OCI-M1 (cell line): ENCODE results near the gene TRIM26.

Experiments used
- DNase-seq: peaks from one replicate; lab custom pipeline; 2025; lab: John Stamatoyannopoulos, UW

TRIM26 gene

GRCh38 chr6:30207619-30208295 lies 5.4 kb downstream of the TRIM26 start:
- DNase-seq = no peak

- DNase-seq = no peak
Measured at GRCh38 chr6:30206799-30207618, 6.2 kb downstream of the TRIM26 start.

GRCh38 chr6:30206152-30206551 lies 7.1 kb downstream of the TRIM26 start:
- DNase-seq = no peak

GRCh38 chr6:30204116-30204515 lies 9.1 kb downstream of the TRIM26 start:
- DNase-seq = no peak

- DNase-seq = no peak
Measured at GRCh38 chr6:30202366-30202765, 10.8 kb downstream of the TRIM26 start.

GRCh38 chr6:30200551-30201281 lies 12.5 kb downstream of the TRIM26 start:
- peak; percentile 87 for DNase-seq

GRCh38 chr6:30198166-30199084 lies 14.8 kb downstream of the TRIM26 start:
- DNase-seq = no peak

GRCh38 chr6:30196376-30196775 lies 16.8 kb downstream of the TRIM26 start:
- DNase-seq = no peak

GRCh38 chr6:30195951-30196350 lies 17.3 kb downstream of the TRIM26 start:
- DNase-seq = no peak

- DNase-seq = no peak
Measured at GRCh38 chr6:30194797-30195690, 18.2 kb downstream of the TRIM26 start.

GRCh38 chr6:30192076-30192475 lies 21.1 kb downstream of the TRIM26 start:
- no peak for DNase-seq

- no peak for DNase-seq
Measured at GRCh38 chr6:30188541-30188940, 24.7 kb downstream of the TRIM26 start.

- no peak for DNase-seq
Measured at GRCh38 chr6:30185846-30186484, 27.2 kb downstream of the TRIM26 start.

GRCh38 chr6:30184417-30185031 lies 28.7 kb downstream of the TRIM26 start:
- DNase-seq = no peak

- no peak for DNase-seq
Measured at GRCh38 chr6:30180145-30180544, 33.1 kb downstream of the TRIM26 start.

- DNase-seq = no peak
Measured at GRCh38 chr6:30178837-30179236, 34.4 kb downstream of the TRIM26 start.

- no peak for DNase-seq
Measured at GRCh38 chr6:30175765-30176164, 37.4 kb downstream of the TRIM26 start.

- no peak for DNase-seq
Measured at GRCh38 chr6:30172681-30173080, 40.5 kb downstream of the TRIM26 start.

GRCh38 chr6:30171677-30172471 lies 41.3 kb downstream of the TRIM26 start:
- DNase-seq = no peak
